HEK293 (cell line): ENCODE data around the gene MSL2.

Experiments used
- IKZF3 ChIP-seq: fragments of 450-650 bp; IDR thresholded peaks from 2 replicates; pipeline ENCODE4 v1.5.0; 2018; ENCODE audit warnings: missing biosample characterization, mild to moderate bottlenecking, missing genetic modification characterization, moderate library complexity
- ZFP37 ChIP-seq: fragments of 450-650 bp; formaldehyde crosslinking; IDR thresholded peaks from 2 replicates; pipeline ENCODE4 v1.5.1; 2016; ENCODE audit warnings: missing biosample characterization, missing genetic modification characterization
- ZNF2 ChIP-seq: fragments of 450-650 bp; formaldehyde crosslinking; IDR thresholded peaks from 2 replicates; pipeline ENCODE4 v1.5.1; 2016; ENCODE audit warnings: missing biosample characterization, missing genetic modification characterization
- ZNF202 ChIP-seq: fragments of 450-650 bp; formaldehyde crosslinking; IDR thresholded peaks from 2 replicates; pipeline ENCODE4 v1.5.1; 2016; ENCODE audit warnings: missing biosample characterization, missing genetic modification characterization, borderline replicate concordance
- ZNF626 ChIP-seq: fragments of 450-650 bp; sonication (Bioruptor Pico); formaldehyde crosslinking; IDR thresholded peaks from 2 replicates; pipeline ENCODE4 v1.5.1; 2018; ENCODE audit warnings: missing biosample characterization, missing genetic modification characterization, inconsistent platforms
- ZNF707 ChIP-seq: fragments of 450-650 bp; formaldehyde crosslinking; IDR thresholded peaks from 2 replicates; pipeline ENCODE4 v1.5.1; 2016; ENCODE audit warnings: missing biosample characterization, missing genetic modification characterization
- TF ChIP-seq, protein P1 (sequence below): fragments of 450-650 bp; formaldehyde crosslinking; IDR thresholded peaks from 2 replicates; pipeline ENCODE4 v1.5.1; 2016; ENCODE audit warnings: missing biosample characterization, missing genetic modification characterization
- TF ChIP-seq, protein P2 (sequence below): fragments of 450-650 bp; formaldehyde crosslinking; IDR thresholded peaks from 2 replicates; pipeline ENCODE4 v1.5.1; 2016; ENCODE audit warnings: missing biosample characterization, missing genetic modification characterization
- TF ChIP-seq, protein P3 (sequence below): fragments of 450-650 bp; IDR thresholded peaks from 2 replicates; pipeline ENCODE4 v1.5.1; 2018; ENCODE audit warnings: missing biosample characterization, mild to moderate bottlenecking, missing genetic modification characterization

DNA sequence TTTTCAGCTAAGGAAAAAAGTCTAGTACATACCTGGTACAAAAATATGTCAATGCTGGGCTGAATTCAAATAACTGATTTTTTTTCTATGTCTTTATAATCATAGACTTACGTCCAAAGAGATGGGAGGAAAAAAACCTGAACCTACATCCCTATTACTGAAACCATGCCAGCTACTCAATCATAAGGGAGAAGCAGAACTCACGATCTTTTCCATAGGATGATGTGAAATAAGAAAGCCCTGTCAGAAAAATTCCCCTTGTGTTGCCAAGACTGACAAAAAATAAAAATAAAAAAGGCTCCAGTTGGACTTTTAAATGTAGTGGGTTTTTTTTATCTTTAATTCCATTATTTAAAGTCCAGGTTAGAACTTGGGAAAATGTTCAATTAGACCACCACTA lies 3.3 kb downstream of the MSL2 start:
- TF ChIP-seq IKZF3 (tag by site-specific recombination), result no peak
- TF ChIP-seq, protein P1, sequence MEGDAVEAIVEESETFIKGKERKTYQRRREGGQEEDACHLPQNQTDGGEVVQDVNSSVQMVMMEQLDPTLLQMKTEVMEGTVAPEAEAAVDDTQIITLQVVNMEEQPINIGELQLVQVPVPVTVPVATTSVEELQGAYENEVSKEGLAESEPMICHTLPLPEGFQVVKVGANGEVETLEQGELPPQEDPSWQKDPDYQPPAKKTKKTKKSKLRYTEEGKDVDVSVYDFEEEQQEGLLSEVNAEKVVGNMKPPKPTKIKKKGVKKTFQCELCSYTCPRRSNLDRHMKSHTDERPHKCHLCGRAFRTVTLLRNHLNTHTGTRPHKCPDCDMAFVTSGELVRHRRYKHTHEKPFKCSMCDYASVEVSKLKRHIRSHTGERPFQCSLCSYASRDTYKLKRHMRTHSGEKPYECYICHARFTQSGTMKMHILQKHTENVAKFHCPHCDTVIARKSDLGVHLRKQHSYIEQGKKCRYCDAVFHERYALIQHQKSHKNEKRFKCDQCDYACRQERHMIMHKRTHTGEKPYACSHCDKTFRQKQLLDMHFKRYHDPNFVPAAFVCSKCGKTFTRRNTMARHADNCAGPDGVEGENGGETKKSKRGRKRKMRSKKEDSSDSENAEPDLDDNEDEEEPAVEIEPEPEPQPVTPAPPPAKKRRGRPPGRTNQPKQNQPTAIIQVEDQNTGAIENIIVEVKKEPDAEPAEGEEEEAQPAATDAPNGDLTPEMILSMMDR, result no peak
- TF ChIP-seq ZNF626 (tag by site-specific recombination), result no peak
- TF ChIP-seq, protein P2, sequence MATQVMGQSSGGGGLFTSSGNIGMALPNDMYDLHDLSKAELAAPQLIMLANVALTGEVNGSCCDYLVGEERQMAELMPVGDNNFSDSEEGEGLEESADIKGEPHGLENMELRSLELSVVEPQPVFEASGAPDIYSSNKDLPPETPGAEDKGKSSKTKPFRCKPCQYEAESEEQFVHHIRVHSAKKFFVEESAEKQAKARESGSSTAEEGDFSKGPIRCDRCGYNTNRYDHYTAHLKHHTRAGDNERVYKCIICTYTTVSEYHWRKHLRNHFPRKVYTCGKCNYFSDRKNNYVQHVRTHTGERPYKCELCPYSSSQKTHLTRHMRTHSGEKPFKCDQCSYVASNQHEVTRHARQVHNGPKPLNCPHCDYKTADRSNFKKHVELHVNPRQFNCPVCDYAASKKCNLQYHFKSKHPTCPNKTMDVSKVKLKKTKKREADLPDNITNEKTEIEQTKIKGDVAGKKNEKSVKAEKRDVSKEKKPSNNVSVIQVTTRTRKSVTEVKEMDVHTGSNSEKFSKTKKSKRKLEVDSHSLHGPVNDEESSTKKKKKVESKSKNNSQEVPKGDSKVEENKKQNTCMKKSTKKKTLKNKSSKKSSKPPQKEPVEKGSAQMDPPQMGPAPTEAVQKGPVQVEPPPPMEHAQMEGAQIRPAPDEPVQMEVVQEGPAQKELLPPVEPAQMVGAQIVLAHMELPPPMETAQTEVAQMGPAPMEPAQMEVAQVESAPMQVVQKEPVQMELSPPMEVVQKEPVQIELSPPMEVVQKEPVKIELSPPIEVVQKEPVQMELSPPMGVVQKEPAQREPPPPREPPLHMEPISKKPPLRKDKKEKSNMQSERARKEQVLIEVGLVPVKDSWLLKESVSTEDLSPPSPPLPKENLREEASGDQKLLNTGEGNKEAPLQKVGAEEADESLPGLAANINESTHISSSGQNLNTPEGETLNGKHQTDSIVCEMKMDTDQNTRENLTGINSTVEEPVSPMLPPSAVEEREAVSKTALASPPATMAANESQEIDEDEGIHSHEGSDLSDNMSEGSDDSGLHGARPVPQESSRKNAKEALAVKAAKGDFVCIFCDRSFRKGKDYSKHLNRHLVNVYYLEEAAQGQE (tag by site-specific recombination), result no peak
- no peak for TF ChIP-seq ZFP37 (tag by site-specific recombination)
- TF ChIP-seq, protein P3, sequence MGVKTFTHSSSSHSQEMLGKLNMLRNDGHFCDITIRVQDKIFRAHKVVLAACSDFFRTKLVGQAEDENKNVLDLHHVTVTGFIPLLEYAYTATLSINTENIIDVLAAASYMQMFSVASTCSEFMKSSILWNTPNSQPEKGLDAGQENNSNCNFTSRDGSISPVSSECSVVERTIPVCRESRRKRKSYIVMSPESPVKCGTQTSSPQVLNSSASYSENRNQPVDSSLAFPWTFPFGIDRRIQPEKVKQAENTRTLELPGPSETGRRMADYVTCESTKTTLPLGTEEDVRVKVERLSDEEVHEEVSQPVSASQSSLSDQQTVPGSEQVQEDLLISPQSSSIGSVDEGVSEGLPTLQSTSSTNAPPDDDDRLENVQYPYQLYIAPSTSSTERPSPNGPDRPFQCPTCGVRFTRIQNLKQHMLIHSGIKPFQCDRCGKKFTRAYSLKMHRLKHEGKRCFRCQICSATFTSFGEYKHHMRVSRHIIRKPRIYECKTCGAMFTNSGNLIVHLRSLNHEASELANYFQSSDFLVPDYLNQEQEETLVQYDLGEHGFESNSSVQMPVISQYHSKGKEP (tag by site-specific recombination), result no peak
- TF ChIP-seq ZNF707 (tag by site-specific recombination), result no peak
- TF ChIP-seq ZNF202 (tag by site-specific recombination), result no peak
- no peak for TF ChIP-seq ZNF2 (tag by site-specific recombination)
